ENCODE data around the gene SAXO1.
"Not testable (repeated sequence)": the region's sequence is repeated elsewhere in the genome, so short reads cannot be mapped to it uniquely, and the experiment has no call there.

GRCh38 chr9:18930611-18931010 lies 102.4 kb downstream of the SAXO1 start:
- TF ChIP-seq CTCF (IDR thresholded peaks at IDR 0.05 in 2 of 3, conservative IDR thresholded peaks at IDR 0.05 in 1 of 3; ENCODE audit: borderline replicate concordance in 1 of 3, insufficient read depth in 1 of 3, low read depth in 2 of 3, low read length in 2 of 3); EZH2 (IDR thresholded peaks at IDR 0.05); ZFX (IDR thresholded peaks at IDR 0.05); FOSL1 (IDR thresholded peaks at IDR 0.05; ENCODE audit: low read depth); SP1 (IDR thresholded peaks at IDR 0.05; ENCODE audit: low read depth); RAD21 (IDR thresholded peaks at IDR 0.05; ENCODE audit: low read depth); ZBTB33 (IDR thresholded peaks at IDR 0.05; ENCODE audit: extremely low read depth, insufficient replicate concordance, low read length); ZNF274 (IDR thresholded peaks at IDR 0.05; ENCODE audit: low read depth, low read length); POLR2A (IDR thresholded peaks at IDR 0.05; ENCODE audit: borderline replicate concordance, extremely low read depth, insufficient read depth, insufficient read length); EGR1 (IDR thresholded peaks at IDR 0.05; ENCODE audit: low read depth); POLR2AphosphoS5 (IDR thresholded peaks at IDR 0.05; ENCODE audit: low read depth, low read length): not testable (repeated sequence)

Data from HCT116 (cell line).